ENCODE results near the gene HSPA1B.
A peak's percentile ranks its signal among the peaks of the same experiment; 100 is the strongest.
"Not testable (repeated sequence)": the region's sequence is repeated elsewhere in the genome, so short reads cannot be mapped to it uniquely, and the experiment has no call there.

Gene HSPA1B

GRCh38 chr6:31830886-31831335 is 3.4 kb downstream of the HSPA1B start:
- peak overlapping the region; percentile 52 for H3K27ac ChIP-seq
- TF ChIP-seq CTCF (conservative IDR thresholded peaks at IDR 0.05) (no peak), ZFX (IDR thresholded peaks at IDR 0.05) (no peak)

DNA sequence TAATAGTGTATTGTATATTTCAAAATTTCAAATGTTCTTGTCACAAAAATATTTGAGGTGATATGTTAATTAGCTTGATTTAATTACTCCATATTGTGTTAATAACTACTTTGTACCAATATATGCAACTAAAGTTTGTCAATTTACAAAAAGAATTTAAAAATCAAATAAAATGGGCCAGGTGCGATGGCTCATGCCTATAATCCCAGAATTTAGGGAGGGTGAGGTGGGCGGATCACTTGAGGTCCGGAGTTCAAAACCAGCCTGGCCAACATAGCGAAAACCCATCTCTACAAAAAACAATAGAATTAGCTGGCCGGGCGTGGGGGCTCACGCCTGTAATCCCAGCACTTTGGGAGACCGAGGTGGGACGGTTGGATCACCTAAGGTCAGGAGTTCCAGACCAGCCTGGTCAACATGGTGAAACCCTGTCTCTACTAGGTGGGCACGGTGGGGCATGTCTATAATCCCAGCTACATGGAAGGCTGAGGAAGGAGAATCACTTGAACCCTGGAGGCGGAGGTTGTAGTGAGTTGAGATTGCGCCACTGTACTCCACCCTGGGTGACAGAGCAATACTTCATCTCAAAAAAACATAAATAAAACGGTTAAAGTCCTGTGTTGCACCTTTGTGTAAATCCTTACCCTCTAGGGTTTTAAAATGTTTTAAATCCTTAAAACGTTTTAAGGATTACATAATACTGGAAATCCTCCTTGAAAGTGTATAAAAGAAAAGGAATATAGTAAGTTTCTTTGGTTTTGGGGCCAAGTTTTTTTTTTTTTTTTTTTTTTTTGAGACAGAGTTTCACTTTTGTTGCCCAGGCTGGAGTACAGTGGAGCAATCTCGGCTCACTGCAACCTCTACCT is 4.0 kb downstream of the HSPA1B start:
- TF ChIP-seq CTCF (conservative IDR thresholded peaks at IDR 0.05) = no peak
- TF ChIP-seq ZFX (IDR thresholded peaks at IDR 0.05) = no peak
- H3K27ac ChIP-seq = peak overlapping the region; percentile 52; the same call in 1 of the 2 replicates

DNA sequence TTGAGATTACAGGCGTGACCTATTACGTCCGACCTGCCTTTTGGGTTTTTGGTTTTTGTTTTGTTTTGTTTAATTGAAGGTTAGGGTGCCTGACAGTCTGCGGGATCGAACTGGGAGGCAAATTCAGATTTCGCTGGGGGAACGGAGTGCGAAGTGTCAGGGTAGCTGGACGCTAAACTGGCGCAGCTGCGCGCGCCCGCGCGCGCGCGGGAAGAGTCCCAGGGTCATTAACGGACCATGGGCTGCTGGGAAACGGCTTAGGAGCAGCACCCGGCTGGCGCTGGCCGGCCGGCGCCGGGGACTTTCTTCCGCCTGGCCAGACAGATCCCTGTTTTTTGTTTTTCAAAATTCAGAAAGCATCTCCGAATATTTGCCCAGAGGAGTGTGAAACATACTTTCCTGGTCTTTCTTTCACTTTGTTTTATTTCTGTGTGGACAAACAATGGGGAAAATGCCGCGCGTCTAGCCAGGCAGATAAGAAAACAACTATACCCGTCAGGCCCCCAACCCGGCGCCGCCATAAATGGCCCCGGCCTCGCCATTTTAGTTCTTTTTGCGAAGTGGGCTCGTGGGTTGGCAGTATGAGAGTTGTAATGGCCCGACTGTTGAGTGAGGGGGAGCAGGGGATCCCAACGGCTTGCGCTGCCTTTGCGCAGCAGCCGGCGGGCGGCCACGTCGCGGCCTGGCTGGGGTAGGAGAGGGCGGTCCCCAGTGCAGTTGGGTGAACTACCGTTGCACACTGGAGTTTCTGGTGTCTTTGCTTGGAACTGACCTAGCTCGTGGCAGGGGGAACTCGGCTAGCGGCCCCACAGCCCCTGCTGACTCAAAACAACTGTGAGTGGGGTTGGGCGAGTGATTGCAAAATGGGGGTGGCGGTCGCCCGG is 7.1 kb downstream of the HSPA1B start:
- peak overlapping the region; percentile 97 for H3K27ac ChIP-seq
- TF ChIP-seq ZFX (IDR thresholded peaks at IDR 0.05) = no peak

DNA sequence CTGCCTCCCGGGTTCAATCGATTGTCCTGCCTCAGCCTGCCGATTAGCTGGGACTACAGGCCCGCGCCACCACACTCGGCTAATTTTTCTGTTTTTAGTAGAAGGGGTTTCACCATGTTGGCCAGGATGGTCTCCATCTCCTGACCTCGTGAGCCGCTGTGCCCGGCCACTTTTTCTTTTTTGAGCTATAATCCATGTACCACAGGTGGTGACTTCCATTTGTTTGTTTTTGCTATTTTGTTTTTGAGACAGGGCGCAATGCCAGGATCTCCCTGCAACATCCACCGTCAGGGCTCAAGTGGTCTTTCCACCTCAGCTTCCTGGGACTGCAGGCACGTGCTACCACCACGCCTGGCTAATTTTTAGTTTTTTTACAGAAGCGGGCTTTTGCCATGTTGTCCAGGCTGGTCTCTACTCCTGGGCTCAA is 8.5 kb downstream of the HSPA1B start:
- TF ChIP-seq CTCF (conservative IDR thresholded peaks at IDR 0.05) (no peak), ZFX (IDR thresholded peaks at IDR 0.05) (no peak)
- peak overlapping the region; percentile 97 for H3K27ac ChIP-seq

- peak overlapping the region; percentile 97 for H3K27ac ChIP-seq
- TF ChIP-seq ZFX (IDR thresholded peaks at IDR 0.05) = no peak
Observed at GRCh38 chr6:31836474-31837368, 9.2 kb downstream of the HSPA1B start.

DNA sequence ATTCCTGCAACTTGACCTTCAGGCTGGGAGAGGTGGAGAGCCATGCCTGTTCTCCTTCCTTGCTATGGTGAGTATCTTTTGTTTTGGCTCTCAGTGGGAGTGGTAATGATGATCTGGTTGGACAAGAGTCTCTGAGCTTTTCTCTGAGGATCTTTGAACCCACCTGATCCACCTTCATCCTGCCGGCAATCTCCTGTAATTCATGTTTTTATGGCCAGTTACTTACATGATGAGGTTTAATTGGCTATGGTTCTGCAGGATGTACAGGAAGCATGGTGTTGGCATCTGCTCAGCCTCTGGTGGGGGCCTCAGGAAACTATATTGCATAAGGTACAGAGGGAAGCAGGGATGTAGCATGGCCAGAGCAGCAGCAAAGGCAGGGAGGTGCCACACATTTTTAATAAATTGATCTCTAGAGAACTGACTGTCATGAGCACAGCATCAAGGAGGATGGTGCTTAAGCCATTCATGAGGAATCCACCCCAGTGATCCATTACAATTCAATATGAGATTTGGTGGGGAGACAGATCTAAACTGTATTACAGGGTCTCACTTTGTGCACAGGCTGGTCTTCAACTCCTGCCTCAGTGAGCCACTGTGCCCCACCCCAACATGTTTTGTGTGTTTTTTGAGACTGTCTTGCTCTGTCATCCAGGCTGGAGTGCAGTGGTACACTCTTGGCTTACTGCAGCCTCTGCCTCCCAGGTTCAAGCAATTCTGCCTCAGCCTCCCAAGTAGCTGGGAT is 10.0 kb downstream of the HSPA1B start:
- peak overlapping the region; percentile 97; the same call in 1 of the 2 replicates for H3K27ac ChIP-seq
- TF ChIP-seq CTCF (conservative IDR thresholded peaks at IDR 0.05) = no peak
- TF ChIP-seq ZFX (IDR thresholded peaks at IDR 0.05) = no peak

GRCh38 chr6:31838114-31838553 is 10.6 kb downstream of the HSPA1B start:
- peak overlapping the region; percentile 1; the same call in 1 of the 2 replicates for H3K27ac ChIP-seq

- TF ChIP-seq ZFX (IDR thresholded peaks at IDR 0.05) (no peak), CTCF (conservative IDR thresholded peaks at IDR 0.05) (no peak)
- H3K27ac ChIP-seq = no peak overlapping the region
Observed at GRCh38 chr6:31838968-31839367, 11.4 kb downstream of the HSPA1B start.

- H3K27ac ChIP-seq = not testable (repeated sequence)
Observed at GRCh38 chr6:31839779-31840126, 12.2 kb downstream of the HSPA1B start.

Measured in C4-2B (cell line).